Endothelial cell (in vitro differentiated cells): Measurements from ENCODE around the gene OXLD1. TPM values are rescaled to one million over a fixed set of nuclear protein-coding genes. Genes with fewer than 3 reads are reported as not detected.

ENCODE experiments used
- DNase-seq: peaks from one replicate; pipeline ENCODE4 v3.0.0; 2021; ENCODE audit warnings: low spot score
- H3K27ac Mint-ChIP-seq: one replicate; pipeline ENCODE4 v1.8.0; 2021; ENCODE audit warnings: mixed read lengths, inconsistent platforms; ENCODE audit not compliant: unreplicated experiment
- H3K27me3 Mint-ChIP-seq: one replicate; pipeline ENCODE4 v1.8.0; 2021; ENCODE audit warnings: mild to moderate bottlenecking, moderate library complexity, mixed read lengths, inconsistent platforms; ENCODE audit not compliant: unreplicated experiment
- H3K36me3 Mint-ChIP-seq: one replicate; pipeline ENCODE4 v1.8.0; 2021; ENCODE audit warnings: mild to moderate bottlenecking, low read depth, mixed read lengths, inconsistent platforms; ENCODE audit not compliant: unreplicated experiment
- H3K4me1 Mint-ChIP-seq: one replicate; pipeline ENCODE4 v1.8.0; 2021; ENCODE audit warnings: mild to moderate bottlenecking, mixed read lengths, inconsistent platforms; ENCODE audit not compliant: unreplicated experiment
- H3K4me3 Mint-ChIP-seq: one replicate; pipeline ENCODE4 v1.8.0; 2021; ENCODE audit warnings: mild to moderate bottlenecking, mixed read lengths, inconsistent platforms; ENCODE audit not compliant: unreplicated experiment
- H3K9me3 Mint-ChIP-seq: one replicate; pipeline ENCODE4 v1.8.0; 2021; ENCODE audit warnings: mixed read lengths, inconsistent platforms; ENCODE audit not compliant: unreplicated experiment
- CTCF ChIP-seq: fragments of 200-600 bp; sonication (generic); IDR thresholded peaks from one replicate; pipeline ENCODE4 v1.5.0; 2021; ENCODE audit warnings: antibody characterized with exemption; ENCODE audit not compliant: unreplicated experiment
- total RNA-seq: library from RNA; stranded (reverse); fragmentation: NEBNext Ultra II Directional; extraction: Animal tissue kit (Norgen Biotek cat#: 25700); gene quantifications from one replicate; pipeline ENCODE4 v1.2.1, GENCODE V29; 2021; ENCODE audit not compliant: unreplicated experiment

OXLD1 gene
- total RNA-seq, 1 donor from 2014 or later, result 22.4 TPM

- no peak for DNase-seq
- peak overlapping the region; percentile 59 for H3K4me3 Mint-ChIP-seq
- peaks cover 3% of the 10 kb centered on the region for H3K36me3 Mint-ChIP-seq
- no peak for TF ChIP-seq CTCF
- peaks cover 24% of the 10 kb centered on the region for H3K27me3 Mint-ChIP-seq
- H3K9me3 Mint-ChIP-seq, result no peaks in the 10 kb centered on the region
- H3K4me1 Mint-ChIP-seq, result peaks cover 2% of the 10 kb centered on the region
- H3K27ac Mint-ChIP-seq, result no peak overlapping the region
These were observed 19.4 kb downstream of the OXLD1 start for GRCh38 chr17:81646869-81647600.

GRCh38 chr17:81644976-81645952 lies 21.1 kb downstream of the OXLD1 start:
- no peak for TF ChIP-seq CTCF
- Mint-ChIP-seq H3K27me3 (peaks cover 21% of the 10 kb centered on the region), H3K4me3 (no peak overlapping the region), H3K4me1 (no peaks in the 10 kb centered on the region), H3K9me3 (no peaks in the 10 kb centered on the region), H3K27ac (no peak overlapping the region), H3K36me3 (peaks cover 3% of the 10 kb centered on the region)
- no peak for DNase-seq

GRCh38 chr17:81644496-81644895 lies 21.9 kb downstream of the OXLD1 start:
- no peak for TF ChIP-seq CTCF

DNA sequence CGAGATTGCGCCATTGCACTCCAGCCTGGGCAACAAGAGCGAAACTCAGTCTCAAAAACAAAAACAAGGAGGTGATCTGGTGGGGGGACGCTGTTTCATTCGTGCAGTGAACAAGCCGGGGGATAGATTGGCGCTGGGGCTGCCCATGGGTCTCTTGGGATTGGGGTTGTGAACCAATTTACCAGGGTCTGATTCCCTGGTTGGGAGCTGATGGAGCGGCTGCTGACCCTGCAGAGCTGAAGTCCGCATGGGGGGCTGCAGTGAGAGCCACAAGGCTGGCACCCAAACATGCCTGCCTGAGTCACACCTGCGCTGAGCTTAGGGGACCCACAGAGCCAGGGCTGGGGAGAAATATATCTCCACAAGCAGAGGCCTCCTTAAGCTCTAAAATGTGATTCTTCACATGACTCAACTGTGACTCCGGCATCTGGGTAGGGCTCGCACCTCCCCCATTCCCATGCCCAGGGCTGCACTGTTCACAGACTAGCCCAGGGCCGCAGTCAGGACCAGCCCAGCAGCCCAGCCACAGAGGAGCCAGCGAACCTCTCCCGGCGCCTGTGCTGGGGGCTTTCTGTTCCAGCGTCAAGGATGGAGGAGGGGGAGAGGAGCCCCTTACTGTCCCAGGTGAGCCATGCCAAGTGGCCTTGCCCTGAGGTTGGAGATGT lies 24.4 kb downstream of the OXLD1 start:
- Mint-ChIP-seq H3K9me3 (no peaks in the 10 kb centered on the region), H3K27me3 (peaks cover 13% of the 10 kb centered on the region), H3K4me1 (no peaks in the 10 kb centered on the region), H3K4me3 (no peak overlapping the region), H3K27ac (no peak overlapping the region), H3K36me3 (peaks cover 3% of the 10 kb centered on the region)
- no peak for DNase-seq
- no peak for TF ChIP-seq CTCF

More at GRCh38 chr17:81644496-81644895, 21.9 kb downstream of the OXLD1 start:
- Mint-ChIP-seq H3K36me3 (peaks cover 3% of the 10 kb centered on the region), H3K27ac (no peak overlapping the region), H3K4me1 (no peaks in the 10 kb centered on the region), H3K4me3 (no peak overlapping the region), H3K9me3 (no peaks in the 10 kb centered on the region), H3K27me3 (peaks cover 21% of the 10 kb centered on the region)
- no peak for DNase-seq
